Prostate gland (tissue), 2 donors: Measurements from ENCODE around the gene N4BP2L1.

ENCODE experiments used
- CTCF ChIP-seq, 4 experiments: fragments of 200-600 bp in 2 of 4; fragments of 450-650 bp in 2 of 4; sonication (generic) in 2 of 4; IDR thresholded peaks; 1 replicate in 3 of 4; 2 replicates in 1 of 4; pipeline ENCODE4 v1.5.1; 2016 to 2019; ENCODE audit warnings: antibody characterized with exemption in 4 of 4, mild to moderate bottlenecking in 2 of 4, moderate library complexity in 2 of 4
- POLR2A ChIP-seq: fragments of 450-650 bp; IDR thresholded peaks from one replicate; pipeline ENCODE4 v1.6.1; 2016; ENCODE audit warnings: antibody characterized with exemption, mild to moderate bottlenecking
- POLR2AphosphoS5 ChIP-seq: sonication (generic); formaldehyde crosslinking; IDR thresholded peaks from one replicate; pipeline ENCODE4 v1.6.1; 2017; ENCODE audit warnings: antibody characterized with exemption

GRCh38 chr13:32390484-32390883 is 37.4 kb downstream of the N4BP2L1 start:
- TF ChIP-seq CTCF (IDR thresholded peaks at IDR 0.05) (no peak), POLR2A (no peak), POLR2AphosphoS5 (no peak)
